SK-N-SH (cell line): ENCODE measurements around the gene VPS8. TPM values are rescaled to one million over a fixed set of nuclear protein-coding genes. Genes with fewer than 3 reads are reported as not detected.

ENCODE experiments used
- CTCF ChIA-PET: fragments of 300-600, 350-600 bp; formaldehyde crosslinking; extraction: SDS; loops from one replicate; lab custom pipeline; 2021; lab: Yijun Ruan, JAX
- POLR2A ChIA-PET: fragments of 350-600 bp; sonication (Branson Sonifier 250); formaldehyde crosslinking; extraction: SDS; loops from one replicate; lab custom pipeline; 2020; ENCODE audit warnings: antibody characterized with exemption, inconsistent platforms; lab: Yijun Ruan, JAX
- DNase-seq: peaks from one replicate; pipeline ENCODE4 v3.0.0; 2012
- H2AFZ ChIP-seq: fragments of 200-600 bp; sonication (generic); 2 replicates; pipeline ENCODE4 v1.8.1; 2016; ENCODE audit warnings: antibody characterized with exemption, mild to moderate bottlenecking, low read depth
- H3F3A ChIP-seq: fragments of 200-600 bp; sonication (generic); replicated peaks from 2 replicates; pipeline ENCODE3; 2016; ENCODE audit warnings: antibody characterized with exemption, mild to moderate bottlenecking; ENCODE audit not compliant: insufficient read depth
- H3K27ac ChIP-seq, 2 experiments: fragments of 200-500 bp in 1 of 2; fragments of 200-600 bp in 1 of 2; sonication (Bioruptor generic) in 1 of 2; sonication (generic), shearing (Covaris generic) in 1 of 2; 2 replicates each; pipeline versions ENCODE4 v1.5.1 to v1.6.1; 2014 to 2016; ENCODE audit warnings: low read depth in 2 of 2, inconsistent platforms in 1 of 2, low read length in 1 of 2, mild to moderate bottlenecking in 1 of 2, mixed read lengths in 1 of 2
- H3K27me3 ChIP-seq: fragments of 200-600 bp; sonication (generic), shearing (Covaris generic); 2 replicates; pipeline ENCODE4 v1.6.1; 2016; ENCODE audit warnings: mixed run types; ENCODE audit not compliant: insufficient read depth
- H3K36me3 ChIP-seq, 2 experiments: fragments of 200-500 bp in 1 of 2; fragments of 200-600 bp in 1 of 2; sonication (Bioruptor generic) in 1 of 2; sonication (generic) in 1 of 2; replicated peaks in 1 of 2; 2 replicates each; pipeline versions ENCODE3 to v1.5.1; 2014 to 2016; ENCODE audit warnings: low read length in 1 of 2, mild to moderate bottlenecking in 1 of 2; ENCODE audit not compliant: insufficient read depth in 2 of 2, control insufficient read depth in 1 of 2
- H3K4me1 ChIP-seq, 2 experiments: fragments of 200-500 bp in 1 of 2; fragments of 200-600 bp in 1 of 2; sonication (Bioruptor generic) in 1 of 2; sonication (generic), shearing (Covaris generic) in 1 of 2; 2 replicates each; pipeline versions ENCODE4 v1.5.1 to v1.6.1; 2014 to 2016; ENCODE audit warnings: low read depth in 1 of 2, low read length in 1 of 2, mixed run types in 1 of 2; ENCODE audit not compliant: insufficient read depth in 2 of 2, control insufficient read depth in 1 of 2
- H3K4me2 ChIP-seq: fragments of 200-600 bp; sonication (generic), shearing (Covaris generic); 2 replicates; pipeline ENCODE4 v1.6.1; 2017; ENCODE audit warnings: mixed run types
- H3K4me3 ChIP-seq, 2 experiments: fragments of 200-500 bp in 1 of 2; fragments of 200-600 bp in 1 of 2; sonication (Bioruptor generic) in 1 of 2; sonication (generic), shearing (Covaris generic) in 1 of 2; 2 replicates each; pipeline versions ENCODE4 v1.5.1 to v1.8.1; 2014 to 2016; ENCODE audit warnings: low read depth in 2 of 2, inconsistent platforms in 1 of 2, low read length in 1 of 2, mild to moderate bottlenecking in 1 of 2, mixed read lengths in 1 of 2, moderate library complexity in 1 of 2
- H3K79me2 ChIP-seq: fragments of 200-600 bp; sonication (generic); 2 replicates; pipeline ENCODE4 v1.8.1; 2017; ENCODE audit warnings: mild to moderate bottlenecking; ENCODE audit not compliant: insufficient read depth
- H3K9ac ChIP-seq: fragments of 200-600 bp; sonication (generic); 2 replicates; pipeline ENCODE4 v1.6.1; 2017; ENCODE audit warnings: mixed run types
- H3K9me2 ChIP-seq: fragments of 200-600 bp; sonication (generic); 2 replicates; pipeline ENCODE4 v1.6.1; 2017; ENCODE audit warnings: mixed run types
- H3K9me3 ChIP-seq: fragments of 200-600 bp; sonication (generic); 2 replicates; pipeline ENCODE4 v1.6.1; 2017; ENCODE audit warnings: mixed run types, mild to moderate bottlenecking, moderate library complexity
- H4K20me1 ChIP-seq: fragments of 200-600 bp; sonication (generic); 2 replicates; pipeline ENCODE4 v1.6.1; 2017; ENCODE audit warnings: mild to moderate bottlenecking, mixed run types; ENCODE audit not compliant: insufficient read depth
- CTCF ChIP-seq: fragments of 200-600 bp; sonication (generic); IDR thresholded peaks from 2 replicates; pipeline ENCODE4 v1.6.1; 2017; ENCODE audit warnings: antibody characterized with exemption, mild to moderate bottlenecking, moderate library complexity
- GABPA ChIP-seq: IDR thresholded peaks from 2 replicates; pipeline ENCODE4 v1.4.0; 2012; ENCODE audit warnings: low read depth, mild to moderate bottlenecking
- JUND ChIP-seq: IDR thresholded peaks from 2 replicates; pipeline ENCODE4 v1.4.0; 2012
- MEF2A ChIP-seq: IDR thresholded peaks from 2 replicates; pipeline ENCODE4 v1.4.0; 2012; ENCODE audit warnings: low read depth, borderline replicate concordance
- MXI1 ChIP-seq: IDR thresholded peaks from 2 replicates; pipeline ENCODE4 v1.6.1; 2012; ENCODE audit warnings: mild to moderate bottlenecking, low read depth, low read length, improper control_type of control experiment
- RCOR1 ChIP-seq: fragments of 150-350 bp; IDR thresholded peaks from 2 replicates; pipeline ENCODE4 v1.6.1; 2017; ENCODE audit warnings: antibody characterized with exemption, low read length
- RFX5 ChIP-seq: IDR thresholded peaks from 2 replicates; pipeline ENCODE4 v1.6.1; 2012; ENCODE audit warnings: mild to moderate bottlenecking, improper control_type of control experiment, low read length
- SMC3 ChIP-seq: IDR thresholded peaks from 2 replicates; pipeline ENCODE4 v1.6.1; 2012; ENCODE audit warnings: low read depth, low read length, improper control_type of control experiment
- TCF12 ChIP-seq: IDR thresholded peaks from 2 replicates; pipeline ENCODE4 v1.4.0; 2012
- USF2 ChIP-seq: fragments of 150-350 bp; IDR thresholded peaks from 2 replicates; pipeline ENCODE4 v1.6.1; 2017; ENCODE audit warnings: antibody characterized with exemption, low read length, low read depth, borderline replicate concordance
- WGBS: methylation state at CpG from one replicate; pipeline ENCODE4 v1.1.6; 2017; ENCODE audit warnings: low lambda C conversion rate; 5-methylcytosine and 5-hydroxymethylcytosine counted together
- polyA plus RNA-seq, 3 experiments: library from polyadenylated mRNA; depleted of rRNA; stranded (reverse); fragments of >200 nt; gene quantifications; 2 replicates each; pipeline ENCODE4 v1.2.3, GENCODE V29; 2012
- TF ChIP-seq, protein P1 (sequence below): IDR thresholded peaks from 2 replicates; pipeline ENCODE4; 2012
- TF ChIP-seq, protein P2 (sequence below): IDR thresholded peaks from 2 replicates; pipeline ENCODE4 v1.4.0; 2012; ENCODE audit warnings: low read depth

The VPS8 gene
- polyA plus RNA-seq, 1 of the 3 experiments (the other 2 are of a cell fraction), result 12.8 TPM

DNA sequence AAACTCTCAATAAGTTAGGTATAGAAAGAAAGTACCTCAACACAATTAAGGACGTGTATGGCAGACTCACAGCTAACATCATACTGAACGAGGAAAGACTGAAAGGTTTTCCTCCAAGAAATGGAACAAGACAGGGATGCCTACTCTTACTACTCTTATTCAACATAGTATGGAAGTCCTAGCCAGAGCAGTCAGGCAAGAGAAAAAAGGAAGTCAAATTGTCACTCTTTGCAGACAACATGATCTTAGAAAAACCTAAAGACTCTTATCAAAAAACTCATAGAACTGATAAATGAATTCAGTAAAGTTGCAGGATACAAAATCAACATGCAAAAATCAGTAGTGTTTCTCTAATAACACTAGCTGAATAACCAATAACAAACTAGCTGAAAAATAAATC lies 244.9 kb downstream of the VPS8 start:
- Histone ChIP-seq H3K4me2 (no peak overlapping the region), H3K9me3 (no peaks in the 10 kb centered on the region), H3K9ac (no peak overlapping the region), H3K27me3 (no peaks in the 10 kb centered on the region), H3K4me1 (no peaks in the 10 kb centered on the region), H3K27ac (no peak overlapping the region), H3K4me3 (no peak overlapping the region), H3K36me3 (peaks cover 6 to 17% of the 10 kb centered on the region in 2 experiments)
- CTCF ChIA-PET, result interaction anchor here (0.9 kb wide), 1 partner anchor 9 kb away, joined by 3 read pairs; no protein-coding TSS in a partner anchor
- no peak for DNase-seq
- TF ChIP-seq MEF2A, result no peak
- TF ChIP-seq RFX5, result no peak
- TF ChIP-seq GABPA, result no peak
- TF ChIP-seq TCF12, result no peak
- TF ChIP-seq SMC3, result no peak
- no peak for TF ChIP-seq MXI1
- TF ChIP-seq, protein P1, sequence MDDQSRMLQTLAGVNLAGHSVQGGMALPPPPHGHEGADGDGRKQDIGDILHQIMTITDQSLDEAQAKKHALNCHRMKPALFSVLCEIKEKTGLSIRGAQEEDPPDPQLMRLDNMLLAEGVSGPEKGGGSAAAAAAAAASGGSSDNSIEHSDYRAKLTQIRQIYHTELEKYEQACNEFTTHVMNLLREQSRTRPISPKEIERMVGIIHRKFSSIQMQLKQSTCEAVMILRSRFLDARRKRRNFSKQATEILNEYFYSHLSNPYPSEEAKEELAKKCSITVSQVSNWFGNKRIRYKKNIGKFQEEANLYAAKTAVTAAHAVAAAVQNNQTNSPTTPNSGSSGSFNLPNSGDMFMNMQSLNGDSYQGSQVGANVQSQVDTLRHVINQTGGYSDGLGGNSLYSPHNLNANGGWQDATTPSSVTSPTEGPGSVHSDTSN, result no peak
- TF ChIP-seq JUND, result no peak
- no peak for TF ChIP-seq CTCF
- no peak for TF ChIP-seq RCOR1
- TF ChIP-seq, all 33 proteins: peak for 0
- no peaks in the 10 kb centered on the region for H3K79me2 ChIP-seq
- no peak overlapping the region for H2AFZ ChIP-seq
- no peaks in the 10 kb centered on the region for H4K20me1 ChIP-seq
- 90% methylated on average over 2 of the region's 2 CpGs for WGBS
- no peaks in the 10 kb centered on the region for H3F3A ChIP-seq
- no peaks in the 10 kb centered on the region for H3K9me2 ChIP-seq
- POLR2A ChIA-PET, result interaction anchor here (0.6 kb wide), 1 partner anchor 50 kb away, joined by 3 read pairs; no protein-coding TSS in a partner anchor

- H3K4me1 ChIP-seq, result no peaks in the 10 kb centered on the region
- TF ChIP-seq USF2 (no peak), JUND (no peak)
- TF ChIP-seq, protein P2, sequence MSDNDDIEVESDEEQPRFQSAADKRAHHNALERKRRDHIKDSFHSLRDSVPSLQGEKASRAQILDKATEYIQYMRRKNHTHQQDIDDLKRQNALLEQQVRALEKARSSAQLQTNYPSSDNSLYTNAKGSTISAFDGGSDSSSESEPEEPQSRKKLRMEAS, result no peak
- TF ChIP-seq, all 33 proteins: peak for 0
- ChIA-PET CTCF (no interaction called here), POLR2A (no interaction called here)
- no peak overlapping the region for H3K27ac ChIP-seq
- no peak overlapping the region for H3K4me3 ChIP-seq
- H3K9me2 ChIP-seq, result no peaks in the 10 kb centered on the region
- no peaks in the 10 kb centered on the region for H3F3A ChIP-seq
- no peaks in the 10 kb centered on the region for H3K27me3 ChIP-seq
- DNase-seq, result no peak
- WGBS, result 87% methylated on average over 1 of the region's 1 CpG
- H3K79me2 ChIP-seq, result no peaks in the 10 kb centered on the region
- H3K9ac ChIP-seq, result no peak overlapping the region
- H3K4me2 ChIP-seq, result no peak overlapping the region
- H3K9me3 ChIP-seq, result no peaks in the 10 kb centered on the region
- H2AFZ ChIP-seq, result no peak overlapping the region
- H4K20me1 ChIP-seq, result no peaks in the 10 kb centered on the region
- H3K36me3 ChIP-seq, result peaks cover 0 to 17% of the 10 kb centered on the region in 2 experiments
Observed at GRCh38 chr3:185057829-185058228, 245.9 kb downstream of the VPS8 start.
